ENCODE results near the gene POLR3A. TPM values are rescaled to one million over a fixed set of nuclear protein-coding genes. Genes with fewer than 3 reads are reported as not detected.

The POLR3A gene
- total and polyA plus RNA-seq, 2 experiments from 2014 or later: 8.0 to 9.8 TPM

GRCh38 chr10:77983384-77984341 lies 45.7 kb downstream of the POLR3A start:
- H3K27ac ChIP-seq: no peak overlapping the region
- no peak for DNase-seq (ENCODE audit: low spot score)
- 81% methylated on average over 16 of the region's 16 CpGs for WGBS (ENCODE audit: low lambda C conversion rate, missing lambda C conversion rate)
- no peak for TF ChIP-seq EZH2phosphoT487 (IDR thresholded peaks at IDR 0.05; ENCODE audit: low read depth, severe bottlenecking, unreplicated experiment)
- no peak for TF ChIP-seq CTCF (IDR thresholded peaks at IDR 0.05; ENCODE audit: poor library complexity)
- TF ChIP-seq EZH2 (IDR thresholded peaks at IDR 0.05; ENCODE audit: borderline replicate concordance): no peak
- no peaks in the 10 kb centered on the region for H3K27me3 ChIP-seq
- H3K36me3 ChIP-seq (replicated peaks; ENCODE audit: insufficient read depth, low read depth): no peaks in the 10 kb centered on the region
- H3K4me1 ChIP-seq (ENCODE audit: insufficient read depth): no peaks in the 10 kb centered on the region
- no peaks in the 10 kb centered on the region for H3K79me2 ChIP-seq
- H4K20me1 ChIP-seq (ENCODE audit: insufficient read depth, poor library complexity, severe bottlenecking): no peaks in the 10 kb centered on the region
- H3K9me3 ChIP-seq (ENCODE audit: low read depth): no peaks in the 10 kb centered on the region
- H2AFZ ChIP-seq: no peak overlapping the region
- no peak overlapping the region for H3K4me2 ChIP-seq
- no peaks in the 10 kb centered on the region for H3K9me2 ChIP-seq (replicated peaks; ENCODE audit: insufficient read depth)
- no peak overlapping the region for H3K4me3 ChIP-seq

- no peaks in the 10 kb centered on the region for H3K79me2 ChIP-seq
- no peaks in the 10 kb centered on the region for H3K9me2 ChIP-seq (replicated peaks; ENCODE audit: insufficient read depth)
- DNase-seq (ENCODE audit: low spot score): no peak
- H3K36me3 ChIP-seq (replicated peaks; ENCODE audit: insufficient read depth, low read depth): no peaks in the 10 kb centered on the region
- over 99% methylated on average over 13 of the region's 13 CpGs for WGBS (ENCODE audit: low lambda C conversion rate, missing lambda C conversion rate)
- no peaks in the 10 kb centered on the region for H4K20me1 ChIP-seq (ENCODE audit: insufficient read depth, poor library complexity, severe bottlenecking)
- H3K4me2 ChIP-seq: no peak overlapping the region
- no peak overlapping the region for H2AFZ ChIP-seq
- H3K4me1 ChIP-seq (ENCODE audit: insufficient read depth): no peaks in the 10 kb centered on the region
- no peaks in the 10 kb centered on the region for H3K9me3 ChIP-seq (ENCODE audit: low read depth)
- TF ChIP-seq EZH2 (IDR thresholded peaks at IDR 0.05; ENCODE audit: borderline replicate concordance) (no peak), EZH2phosphoT487 (IDR thresholded peaks at IDR 0.05; ENCODE audit: low read depth, severe bottlenecking, unreplicated experiment) (no peak), CTCF (IDR thresholded peaks at IDR 0.05; ENCODE audit: poor library complexity) (no peak)
- no peaks in the 10 kb centered on the region for H3K27me3 ChIP-seq
- H3K4me3 ChIP-seq: no peak overlapping the region
- no peak overlapping the region for H3K27ac ChIP-seq
These were observed 48.0 kb downstream of the POLR3A start for GRCh38 chr10:77981281-77981680.

- Histone ChIP-seq H3K9me2 (replicated peaks; ENCODE audit: insufficient read depth) (no peaks in the 10 kb centered on the region), H2AFZ (no peak overlapping the region), H3K27ac (no peak overlapping the region), H3K27me3 (no peaks in the 10 kb centered on the region), H3K4me2 (no peak overlapping the region), H3K4me3 (no peak overlapping the region), H3K4me1 (ENCODE audit: insufficient read depth) (no peaks in the 10 kb centered on the region), H3K9me3 (ENCODE audit: low read depth) (no peaks in the 10 kb centered on the region), H3K79me2 (no peaks in the 10 kb centered on the region), H4K20me1 (ENCODE audit: insufficient read depth, poor library complexity, severe bottlenecking) (no peaks in the 10 kb centered on the region), H3K36me3 (replicated peaks; ENCODE audit: insufficient read depth, low read depth) (no peaks in the 10 kb centered on the region)
- 97% methylated on average over 10 of the region's 10 CpGs for WGBS (ENCODE audit: low lambda C conversion rate, missing lambda C conversion rate)
- TF ChIP-seq EZH2phosphoT487 (IDR thresholded peaks at IDR 0.05; ENCODE audit: low read depth, severe bottlenecking, unreplicated experiment): no peak
- no peak for TF ChIP-seq EZH2 (IDR thresholded peaks at IDR 0.05; ENCODE audit: borderline replicate concordance)
- TF ChIP-seq CTCF (IDR thresholded peaks at IDR 0.05; ENCODE audit: poor library complexity): no peak
- DNase-seq (ENCODE audit: low spot score): no peak
These were observed 50.1 kb downstream of the POLR3A start for GRCh38 chr10:77979221-77979620.

Data from hepatocyte (in vitro differentiated cells).